SU-DHL-6 (cell line): ENCODE measurements around the gene RASSF1.

Experiments used
- H2AFZ ChIP-seq: fragments of 200-600 bp; sonication (generic); 2 replicates; pipeline ENCODE4 v1.6.1; 2014; ENCODE audit warnings: low read depth, mild to moderate bottlenecking, moderate library complexity, mixed read lengths, antibody characterized with exemption, low read length; ENCODE audit not compliant: severe bottlenecking
- H3F3A ChIP-seq: fragments of 200-600 bp; shearing (Covaris generic); 2 replicates; pipeline ENCODE4 v1.6.0; 2016; ENCODE audit warnings: antibody characterized with exemption, mild to moderate bottlenecking; ENCODE audit not compliant: insufficient read depth
- H3K27ac ChIP-seq: fragments of 200-600 bp; sonication (generic); 2 replicates; pipeline ENCODE4 v1.5.1; 2016; ENCODE audit warnings: low read depth, mild to moderate bottlenecking, low read length, moderate library complexity, mixed read lengths
- H3K27me3 ChIP-seq: fragments of 200-600 bp; sonication (generic), shearing (Covaris generic); 2 replicates; pipeline ENCODE4 v1.6.0; 2014; ENCODE audit warnings: mild to moderate bottlenecking, low read length
- H3K36me3 ChIP-seq: fragments of 200-600 bp; sonication (generic); 2 replicates; pipeline ENCODE4 v1.6.1; 2014; ENCODE audit warnings: mild to moderate bottlenecking, low read length, mixed read lengths
- H3K4me2 ChIP-seq: fragments of 300-600, 200-600 bp; shearing (Covaris generic), sonication (generic); 2 replicates; pipeline ENCODE4 v1.6.0; 2014; ENCODE audit warnings: low read length, low read depth, mild to moderate bottlenecking; ENCODE audit not compliant: poor library complexity, severe bottlenecking
- H3K4me3 ChIP-seq: fragments of 200-600 bp; sonication (generic); 2 replicates; pipeline ENCODE4 v1.5.1; 2014; ENCODE audit warnings: antibody characterized with exemption, low read length, mild to moderate bottlenecking, mixed read lengths; ENCODE audit not compliant: insufficient read depth, poor library complexity, severe bottlenecking
- H3K79me2 ChIP-seq: fragments of 200-600 bp; sonication (generic); 2 replicates; pipeline ENCODE4 v1.6.1; 2014; ENCODE audit warnings: mild to moderate bottlenecking, low read length, moderate library complexity; ENCODE audit not compliant: insufficient read depth
- H3K9ac ChIP-seq: fragments of 200-600 bp; sonication (generic); 2 replicates; pipeline ENCODE4 v1.7.0; 2014; ENCODE audit warnings: mild to moderate bottlenecking, low read length
- H3K9me2 ChIP-seq: fragments of 200-600 bp; sonication (generic); replicated peaks from 2 replicates; pipeline ENCODE4 v1.6.1; 2014; ENCODE audit warnings: low read length; ENCODE audit not compliant: insufficient read depth
- H3K9me3 ChIP-seq: fragments of 200-600 bp; sonication (generic); 2 replicates; pipeline ENCODE4 v1.6.1; 2014; ENCODE audit warnings: low read length, mixed read lengths; ENCODE audit not compliant: insufficient read depth
- H4K20me1 ChIP-seq: fragments of 200-600 bp; sonication (generic); 2 replicates; pipeline ENCODE4 v1.6.1; 2014; ENCODE audit warnings: low read depth, mild to moderate bottlenecking, antibody characterized with exemption, low read length, moderate library complexity, mixed read lengths
- CTCF ChIP-seq: fragments of 200-600 bp; sonication (generic); IDR thresholded peaks from one replicate; pipeline ENCODE4 v1.5.1; 2017; ENCODE audit warnings: antibody characterized with exemption, mild to moderate bottlenecking, low read length, moderate library complexity; ENCODE audit not compliant: insufficient read depth, poor library complexity, severe bottlenecking
- EZH2phosphoT487 ChIP-seq: fragments of 200-600 bp; sonication (generic), shearing (Covaris generic); conservative IDR thresholded peaks from 2 replicates; pipeline ENCODE4 v1.6.1; 2018; ENCODE audit warnings: mild to moderate bottlenecking, antibody characterized with exemption, low read length, moderate library complexity, mixed read lengths

Gene RASSF1

GRCh38 chr3:50300681-50301254 is 39.9 kb downstream of the RASSF1 start:
- H3K9me2 ChIP-seq, result no peaks in the 10 kb centered on the region
- H3K9me3 ChIP-seq, result no peaks in the 10 kb centered on the region
- no peak overlapping the region for H3K4me3 ChIP-seq
- H3K9ac ChIP-seq, result 0 out of 2 replicates have a peak overlapping the region, but pooled peaks have one; percentile 66
- H3K4me2 ChIP-seq, result no peak overlapping the region
- no peaks in the 10 kb centered on the region for H3K36me3 ChIP-seq
- TF ChIP-seq CTCF (no peak), EZH2phosphoT487 (no peak)
- no peaks in the 10 kb centered on the region for H4K20me1 ChIP-seq
- no peak overlapping the region for H2AFZ ChIP-seq
- no peaks in the 10 kb centered on the region for H3K79me2 ChIP-seq
- no peaks in the 10 kb centered on the region for H3K27me3 ChIP-seq
- no peaks in the 10 kb centered on the region for H3F3A ChIP-seq
- H3K27ac ChIP-seq, result no peak overlapping the region

GRCh38 chr3:50299929-50300680 is 40.5 kb downstream of the RASSF1 start:
- Histone ChIP-seq H3K79me2 (no peaks in the 10 kb centered on the region), H3K4me2 (peak overlapping the region; percentile 76), H2AFZ (peak overlapping the region; percentile 78), H3F3A (no peaks in the 10 kb centered on the region), H3K9me2 (no peaks in the 10 kb centered on the region), H3K9me3 (no peaks in the 10 kb centered on the region), H3K27ac (peak overlapping the region; percentile 33), H3K4me3 (peak overlapping the region; percentile 57), H4K20me1 (no peaks in the 10 kb centered on the region), H3K9ac (peak overlapping the region; percentile 66), H3K36me3 (no peaks in the 10 kb centered on the region), H3K27me3 (no peaks in the 10 kb centered on the region)
- TF ChIP-seq CTCF, result no peak
- no peak for TF ChIP-seq EZH2phosphoT487

- TF ChIP-seq CTCF, result no peak
- TF ChIP-seq EZH2phosphoT487, result no peak
- peak overlapping the region; percentile 33 for H3K27ac ChIP-seq
- no peaks in the 10 kb centered on the region for H3K27me3 ChIP-seq
- H3F3A ChIP-seq, result no peaks in the 10 kb centered on the region
- no peaks in the 10 kb centered on the region for H3K36me3 ChIP-seq
- peak overlapping the region; percentile 76 for H3K4me2 ChIP-seq
- H4K20me1 ChIP-seq, result no peaks in the 10 kb centered on the region
- peak overlapping the region; percentile 66 for H3K9ac ChIP-seq
- no peaks in the 10 kb centered on the region for H3K9me2 ChIP-seq
- peak overlapping the region; percentile 57 for H3K4me3 ChIP-seq
- H2AFZ ChIP-seq, result peak overlapping the region; percentile 78
- H3K79me2 ChIP-seq, result no peaks in the 10 kb centered on the region
- H3K9me3 ChIP-seq, result no peaks in the 10 kb centered on the region
Observed at GRCh38 chr3:50299638-50299928, 41.1 kb downstream of the RASSF1 start.
